ENCODE results near the gene MAP3K7CL. TPM values are rescaled to one million over a fixed set of nuclear protein-coding genes. Genes with fewer than 3 reads are reported as not detected.
"Not testable (repeated sequence)": the region's sequence is repeated elsewhere in the genome, so short reads cannot be mapped to it uniquely, and the experiment has no call there.

MAP3K7CL gene
- total RNA-seq, 1 donor from 2014 or later: 3.8 TPM

GRCh38 chr21:29166323-29166722, 35.9 kb downstream of the MAP3K7CL start:
- DNase-seq (ENCODE audit: low spot score): no peak
- peak; percentile 54 for ATAC-seq

- ATAC-seq: peak; percentile 60
- no peak for DNase-seq (ENCODE audit: low spot score)
Measured at GRCh38 chr21:29166853-29167252, 36.4 kb downstream of the MAP3K7CL start.

- DNase-seq (ENCODE audit: low spot score); ATAC-seq: not testable (repeated sequence)
Measured at GRCh38 chr21:29167481-29167880, 37.0 kb downstream of the MAP3K7CL start.

GRCh38 chr21:29168891-29169315, 38.5 kb downstream of the MAP3K7CL start:
- no peak for DNase-seq (ENCODE audit: low spot score)
- no peak for ATAC-seq

- DNase-seq (ENCODE audit: low spot score) (no peak), ATAC-seq (no peak)
Measured at GRCh38 chr21:29170944-29171343, 40.5 kb downstream of the MAP3K7CL start.

GRCh38 chr21:29172282-29172681, 41.8 kb downstream of the MAP3K7CL start:
- DNase-seq (ENCODE audit: low spot score) (no peak), ATAC-seq (peak; percentile 16)

GRCh38 chr21:29174607-29175013, 44.2 kb downstream of the MAP3K7CL start:
- ATAC-seq (peak; percentile 39), DNase-seq (ENCODE audit: low spot score) (no peak)

GRCh38 chr21:29175408-29176134, 45.1 kb downstream of the MAP3K7CL start:
- DNase-seq (ENCODE audit: low spot score): peak; percentile 82
- peak; percentile 76 for ATAC-seq

- no peak for ATAC-seq
- no peak for DNase-seq (ENCODE audit: low spot score)
Measured at GRCh38 chr21:29176471-29177120, 46.2 kb downstream of the MAP3K7CL start.

GRCh38 chr21:29177800-29178199, 47.4 kb downstream of the MAP3K7CL start:
- no peak for DNase-seq (ENCODE audit: low spot score)
- ATAC-seq: peak; percentile 57

GRCh38 chr21:29178926-29179325, 48.5 kb downstream of the MAP3K7CL start:
- no peak for ATAC-seq
- no peak for DNase-seq (ENCODE audit: low spot score)

- DNase-seq (ENCODE audit: low spot score): no peak
- ATAC-seq: no peak
Measured at GRCh38 chr21:29179503-29179902, 49.1 kb downstream of the MAP3K7CL start.

- ATAC-seq (peak; percentile 79), DNase-seq (ENCODE audit: low spot score) (peak; percentile 51)
Measured at GRCh38 chr21:29181799-29182470, 51.5 kb downstream of the MAP3K7CL start.

GRCh38 chr21:29182691-29183092, 52.2 kb downstream of the MAP3K7CL start:
- DNase-seq (ENCODE audit: low spot score) (no peak), ATAC-seq (peak; percentile 18)

- peak; percentile 50 for DNase-seq (ENCODE audit: low spot score)
- ATAC-seq: peak; percentile 59
Measured at GRCh38 chr21:29184037-29184436, 53.6 kb downstream of the MAP3K7CL start.

GRCh38 chr21:29185172-29185571, 54.7 kb downstream of the MAP3K7CL start:
- peak; percentile 30 for ATAC-seq

GRCh38 chr21:29185633-29186032, 55.2 kb downstream of the MAP3K7CL start:
- no peak for DNase-seq (ENCODE audit: low spot score)
- no peak for ATAC-seq

More at GRCh38 chr21:29185172-29185571, 54.7 kb downstream of the MAP3K7CL start:
- DNase-seq (ENCODE audit: low spot score): no peak

GRCh38 chr21:29186246-29186645, 55.8 kb downstream of the MAP3K7CL start:
- no peak for ATAC-seq

GRCh38 chr21:29187944-29188343, 57.5 kb downstream of the MAP3K7CL start:
- DNase-seq (ENCODE audit: low spot score) (peak; percentile 84), ATAC-seq (peak; percentile 72)

More at GRCh38 chr21:29186246-29186645, 55.8 kb downstream of the MAP3K7CL start:
- no peak for DNase-seq (ENCODE audit: low spot score)

GRCh38 chr21:29189353-29189752, 58.9 kb downstream of the MAP3K7CL start:
- DNase-seq (ENCODE audit: low spot score) (no peak), ATAC-seq (no peak)

GRCh38 chr21:29190923-29191331, 60.5 kb downstream of the MAP3K7CL start:
- DNase-seq (ENCODE audit: low spot score) (peak; percentile 84), ATAC-seq (peak; percentile 74)

GRCh38 chr21:29193072-29193471, 62.6 kb downstream of the MAP3K7CL start:
- ATAC-seq (no peak), DNase-seq (ENCODE audit: low spot score) (no peak)
